Inferior parietal cortex (tissue), 1 donor: ENCODE measurements around the gene WDR47.

ENCODE experiments used
- DNase-seq: peaks from one replicate; pipeline ENCODE4 v3.0.0-alpha.2; 2016; ENCODE audit errors: extremely low spot score

WDR47 gene

DNA sequence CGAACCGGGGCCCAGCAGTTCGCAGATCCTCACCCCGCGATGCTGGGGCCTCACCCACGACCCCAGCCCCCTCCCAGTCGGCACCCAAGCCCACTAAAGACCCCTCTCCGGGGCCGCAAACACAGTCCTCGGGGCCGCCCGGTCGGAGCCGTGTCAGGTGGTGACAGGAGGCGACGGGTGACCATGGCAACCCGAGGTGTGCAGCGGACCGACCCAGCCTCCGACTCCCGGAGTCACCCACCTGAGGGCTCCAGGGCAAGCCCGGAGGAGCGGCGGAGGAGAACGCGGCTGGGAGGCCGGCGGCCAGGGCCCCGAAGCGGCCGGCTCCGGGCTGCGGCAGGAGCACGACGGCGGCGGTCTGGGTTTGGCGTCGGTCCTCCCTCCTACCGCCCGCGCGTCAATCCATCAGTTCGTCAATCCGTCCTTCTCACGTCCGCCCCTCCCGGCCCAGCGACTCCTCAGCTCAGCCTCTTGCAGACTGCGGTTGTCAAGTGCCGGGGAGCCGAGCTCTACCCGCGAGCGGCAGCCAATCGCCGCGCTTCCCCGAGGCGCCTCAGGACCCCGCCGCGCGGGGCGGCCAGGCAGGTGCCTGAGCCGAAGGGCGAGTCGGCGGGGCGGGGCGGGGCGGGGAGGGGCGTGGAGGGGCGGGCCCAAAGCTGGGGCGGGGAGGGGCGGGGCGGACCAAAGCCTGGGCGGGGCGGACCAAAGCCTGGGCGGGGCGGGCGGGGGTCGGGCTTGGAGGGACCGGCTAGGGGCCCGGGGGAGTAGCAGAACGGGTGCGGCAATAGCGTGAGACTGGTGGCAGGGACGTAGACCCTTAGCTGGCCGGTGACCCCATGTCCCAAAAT lies at the start of gene WDR47:
WDR47 (minus strand) TSS at position 482 of the 848 bp plus-strand sequence. CDS start 18,590 bp downstream, outside the sequence.
- DNase-seq, result peak; percentile 93

GRCh38 chr1:109091078-109091838 lies 49.4 kb upstream of the WDR47 start:
- DNase-seq, result no peak

DNA sequence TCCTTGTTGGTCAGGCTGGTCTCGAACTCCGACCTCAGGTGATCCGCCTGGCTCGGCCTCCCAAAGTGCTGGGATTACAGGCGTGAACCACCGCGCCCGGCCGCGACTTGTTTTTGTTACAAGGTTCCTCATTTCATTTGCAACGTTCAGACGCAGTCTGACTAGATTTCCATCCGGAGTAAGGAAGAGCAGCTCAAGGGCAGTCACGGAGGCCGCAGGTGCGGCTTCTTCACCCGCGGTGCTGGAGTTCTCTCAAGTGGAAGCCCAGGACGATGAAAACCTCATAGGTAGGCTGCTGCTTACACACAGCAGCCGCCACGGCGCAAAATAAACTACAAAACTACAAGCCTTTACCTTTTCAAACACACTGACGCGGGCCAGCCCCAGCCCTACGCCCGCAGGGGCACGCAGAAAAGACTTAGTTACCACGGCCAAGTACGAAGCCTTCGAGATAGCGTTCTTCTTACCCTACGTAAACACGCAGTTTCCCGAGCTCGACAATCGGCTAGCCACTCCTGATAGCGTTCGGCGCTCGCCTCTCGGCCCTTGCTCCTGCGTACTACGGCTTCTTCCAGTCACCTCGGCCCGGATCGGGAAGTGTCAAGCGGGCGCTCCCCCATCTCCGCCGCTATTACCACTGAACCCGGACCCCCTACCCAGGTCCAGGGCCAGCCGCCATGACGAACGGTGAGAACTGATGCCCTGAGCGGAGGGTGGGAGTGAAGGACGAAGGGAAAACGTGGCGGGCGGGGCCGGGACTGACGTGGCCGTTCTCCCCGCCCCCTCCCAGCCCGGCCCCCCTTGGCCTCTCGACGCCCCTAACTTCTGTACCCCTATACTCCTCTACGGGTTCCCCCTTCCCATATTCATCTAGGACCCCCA lies 48.5 kb upstream of the WDR47 start, which contains the start of gene TMEM167B:
TMEM167B (plus strand) TSS at position 569 of the 882 bp plus-strand sequence; CDS start at position 678, 109 bp downstream.
- DNase-seq, result peak; percentile 97

DNA sequence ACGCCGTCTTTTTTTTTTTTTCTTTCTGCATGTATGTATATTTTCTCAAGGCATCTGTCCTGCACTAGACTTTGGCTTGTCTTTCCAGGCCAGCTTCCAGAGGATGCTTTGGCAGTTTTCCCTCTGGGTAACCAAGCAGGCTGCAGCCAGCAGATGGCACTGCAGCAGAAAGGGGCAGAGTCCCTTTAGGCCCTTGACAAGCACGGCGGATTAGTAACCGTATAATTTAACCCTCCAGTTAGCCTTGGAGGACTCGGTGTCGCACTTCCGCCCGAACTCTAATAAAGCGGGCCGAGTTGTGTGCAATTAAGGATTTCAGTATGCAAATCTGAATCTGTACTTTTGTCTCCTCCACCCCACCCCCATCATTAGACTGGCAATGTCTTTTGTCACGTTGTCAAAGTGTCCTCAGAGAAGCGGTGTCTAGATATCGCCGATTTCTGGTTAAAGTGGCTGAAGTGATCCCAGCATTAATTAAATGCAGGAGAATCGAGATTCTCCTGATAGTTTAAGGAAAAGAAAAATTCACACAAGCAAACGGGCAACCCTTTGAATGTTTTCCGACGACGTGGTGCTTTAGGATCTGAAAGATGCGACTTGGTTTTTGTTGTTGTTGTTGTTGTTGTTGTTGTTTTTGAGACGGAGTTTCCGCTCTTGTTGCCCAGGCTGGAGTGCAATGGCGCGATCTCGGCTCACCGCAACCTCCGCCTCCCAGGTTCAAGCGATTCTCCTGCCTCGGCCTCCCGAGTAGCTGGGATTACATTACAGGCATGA lies 47.5 kb upstream of the WDR47 start:
- DNase-seq, result peak; percentile 96

GRCh38 chr1:109084563-109085517 lies 42.9 kb upstream of the WDR47 start:
- DNase-seq, result no peak

GRCh38 chr1:109083923-109084322 lies 42.0 kb upstream of the WDR47 start:
- DNase-seq, result peak; percentile 89

GRCh38 chr1:109083501-109083900 lies 41.6 kb upstream of the WDR47 start:
- DNase-seq, result no peak

GRCh38 chr1:109080441-109081082 lies 38.7 kb upstream of the WDR47 start:
- no peak for DNase-seq

DNA sequence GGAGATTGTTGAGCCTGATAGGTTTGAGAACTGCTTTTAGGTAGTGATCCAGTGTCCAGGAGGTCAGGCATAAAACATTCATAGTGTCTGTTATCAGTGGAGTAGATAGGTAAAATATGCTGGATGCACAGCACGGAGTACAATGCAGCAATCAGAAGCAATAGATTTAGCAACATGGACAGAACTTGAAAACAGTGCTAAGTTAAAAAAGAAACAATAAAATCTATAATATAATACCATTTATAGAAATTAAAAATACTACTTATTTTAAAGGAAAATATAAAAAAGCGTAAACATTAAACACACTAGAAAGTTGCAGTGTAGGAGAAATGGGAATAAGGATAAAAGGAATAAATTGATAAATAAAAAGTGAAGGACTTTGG lies 37.3 kb upstream of the WDR47 start:
- DNase-seq, result no peak

DNA sequence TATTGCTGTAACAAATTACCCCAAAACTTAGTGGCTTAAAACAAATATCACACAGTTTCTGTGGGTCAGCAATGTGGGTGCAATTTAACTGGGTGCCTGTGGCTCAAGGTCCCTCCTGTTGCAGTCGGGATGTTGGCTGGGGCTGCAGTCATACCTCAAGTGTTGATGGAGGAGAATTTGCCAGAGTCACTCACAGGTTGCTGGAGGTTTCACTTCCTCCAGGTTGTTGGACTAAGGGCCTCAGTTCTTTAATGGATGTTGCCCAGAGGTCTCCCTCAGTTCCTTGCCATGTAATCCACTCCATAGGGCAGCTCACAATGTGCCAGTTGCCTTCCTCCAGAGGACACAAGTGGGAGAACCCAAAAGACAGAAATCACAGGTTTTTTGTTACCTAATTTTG lies 36.4 kb upstream of the WDR47 start:
- DNase-seq, result no peak

GRCh38 chr1:109075531-109076490 lies 33.9 kb upstream of the WDR47 start, which contains the start of gene TAF13:
TSS of gene TAF13 (minus strand) at chr1:109076003. CDS start at chr1:109075947, 56 bp downstream.
- peak; percentile 97 for DNase-seq

GRCh38 chr1:109069294-109069693 lies 27.4 kb upstream of the WDR47 start:
- no peak for DNase-seq

GRCh38 chr1:109067883-109068282 lies 26.0 kb upstream of the WDR47 start:
- no peak for DNase-seq

GRCh38 chr1:109065137-109065536 lies 23.2 kb upstream of the WDR47 start:
- no peak for DNase-seq

DNA sequence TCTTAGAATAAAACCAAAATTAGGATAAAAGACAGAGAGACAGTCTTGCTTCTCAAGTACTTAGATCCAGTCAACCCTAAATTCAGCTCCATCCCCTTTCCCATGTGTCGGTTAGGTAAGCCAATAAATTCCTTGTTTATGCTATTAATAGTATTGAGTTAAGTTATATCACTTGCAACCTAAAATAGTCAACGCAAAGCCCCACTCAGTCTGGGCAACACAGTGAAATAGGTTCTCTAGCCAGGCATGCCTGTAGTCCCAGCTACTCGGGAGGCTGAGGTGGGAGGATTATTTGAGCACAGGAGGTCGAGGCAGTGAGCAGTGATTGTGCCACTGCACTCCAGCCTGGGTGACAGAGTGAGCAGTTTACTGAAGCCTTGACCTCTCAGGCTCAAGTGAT lies 19.3 kb upstream of the WDR47 start:
- no peak for DNase-seq

- no peak for DNase-seq
Observed at GRCh38 chr1:109060707-109061106, 18.8 kb upstream of the WDR47 start.

- no peak for DNase-seq
Observed at GRCh38 chr1:109059026-109059425, 17.1 kb upstream of the WDR47 start.

DNA sequence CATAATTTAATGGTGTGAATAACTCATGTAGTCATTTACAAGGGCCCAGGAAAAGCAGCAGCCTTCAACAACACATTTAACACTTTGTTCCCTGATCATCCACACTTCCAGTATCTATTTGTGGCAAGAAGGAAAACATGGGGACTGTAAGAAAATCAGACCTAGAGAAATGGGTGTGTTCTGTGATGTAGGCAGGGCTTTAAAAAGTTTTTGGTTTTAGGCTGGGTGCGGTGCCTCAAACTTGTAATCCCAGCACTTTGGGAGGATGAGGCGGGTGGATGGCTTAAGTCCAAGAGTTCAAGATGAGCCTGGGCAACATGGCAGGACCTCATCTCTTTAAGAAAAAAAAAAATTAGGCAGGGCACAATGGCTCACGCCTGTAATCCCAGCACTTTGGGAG lies 14.2 kb upstream of the WDR47 start:
- no peak for DNase-seq
